ENCODE results near the gene SMOC2. TPM values are rescaled to one million over a fixed set of nuclear protein-coding genes. Genes with fewer than 3 reads are reported as not detected.
A peak's percentile ranks its signal among the peaks of the same experiment; 100 is the strongest.
"Not testable (repeated sequence)": the region's sequence is repeated elsewhere in the genome, so short reads cannot be mapped to it uniquely, and the experiment has no call there.

Gene SMOC2
- polyA plus RNA-seq, 2 of the 4 experiments (the other 2 are of a cell fraction), result not detected

DNA sequence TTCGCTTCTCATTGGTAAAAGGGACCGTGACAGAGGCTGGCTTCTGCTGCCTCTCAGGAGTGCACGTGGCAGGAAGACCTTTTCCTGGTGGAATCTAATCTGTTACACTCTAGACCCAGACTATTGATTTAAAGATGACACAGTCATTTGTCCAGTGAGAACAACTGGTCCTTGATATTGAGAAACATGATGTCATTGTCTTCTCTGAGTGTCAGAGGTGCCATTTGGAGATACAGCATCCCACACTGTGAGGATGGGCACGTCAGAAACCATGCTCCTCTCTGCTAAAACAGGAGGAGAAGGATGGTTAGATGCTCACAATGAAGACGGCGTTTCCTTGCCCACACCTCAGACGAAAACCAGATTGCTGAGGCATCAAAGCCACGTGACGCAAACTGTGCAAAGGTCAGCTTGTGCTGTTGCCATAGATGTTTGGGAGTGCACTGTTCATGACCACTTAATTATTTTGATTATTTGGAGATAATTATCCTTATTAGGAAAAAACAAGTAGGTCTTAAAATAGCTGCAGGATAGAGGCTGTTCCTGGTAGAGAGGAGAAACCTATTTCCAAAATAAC, 169.0 kb downstream of the SMOC2 start:
- no peaks in the 10 kb centered on the region for H3K4me1 ChIP-seq
- FAIRE-seq (no peak), DNase-seq (ENCODE audit: low read depth in 1 of 2, low spot score in 1 of 2) (no peak), ATAC-seq (no peak)
- CTCF ChIA-PET, result no interaction called here
- no peak for TF ChIP-seq JUNB (IDR thresholded peaks at IDR 0.05)
- no peak for TF ChIP-seq RNF2 (IDR thresholded peaks at IDR 0.05; ENCODE audit: borderline replicate concordance, low read depth)
- WGBS (ENCODE audit: missing lambda C conversion rate), result 22% methylated on average over 9 of the region's 9 CpGs
- POLR2A ChIA-PET, result no interaction called here
- no peak overlapping the region for H3K4me3 ChIP-seq
- H3K27ac ChIP-seq, result no peak overlapping the region
- no peak overlapping the region for H3K4me2 ChIP-seq
- no peaks in the 10 kb centered on the region for H3K9me3 ChIP-seq

DNA sequence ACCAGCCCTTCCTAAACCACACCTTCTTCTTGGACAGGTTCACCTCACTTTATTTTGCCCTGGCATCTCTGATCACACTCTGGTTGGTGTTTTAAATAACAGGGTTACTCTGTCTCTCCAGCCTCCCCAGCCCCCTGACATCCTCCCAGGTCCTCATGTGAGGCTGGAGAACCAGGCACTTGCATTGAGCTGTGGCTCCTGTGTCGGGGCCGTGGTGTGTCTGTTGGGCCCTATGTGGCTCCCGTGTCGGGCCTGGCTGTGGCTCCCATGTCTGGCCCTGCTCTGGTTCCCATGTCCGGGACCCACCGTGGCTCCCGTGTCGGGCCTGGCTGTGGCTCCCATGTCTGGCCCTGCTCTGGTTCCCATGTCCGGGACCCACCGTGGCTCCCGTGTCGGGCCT, 170.0 kb downstream of the SMOC2 start:
- CTCF ChIA-PET, FAIRE-seq: not testable (repeated sequence)
- WGBS (ENCODE audit: missing lambda C conversion rate), result 29% methylated on average over 4 of the region's 12 CpGs

DNA sequence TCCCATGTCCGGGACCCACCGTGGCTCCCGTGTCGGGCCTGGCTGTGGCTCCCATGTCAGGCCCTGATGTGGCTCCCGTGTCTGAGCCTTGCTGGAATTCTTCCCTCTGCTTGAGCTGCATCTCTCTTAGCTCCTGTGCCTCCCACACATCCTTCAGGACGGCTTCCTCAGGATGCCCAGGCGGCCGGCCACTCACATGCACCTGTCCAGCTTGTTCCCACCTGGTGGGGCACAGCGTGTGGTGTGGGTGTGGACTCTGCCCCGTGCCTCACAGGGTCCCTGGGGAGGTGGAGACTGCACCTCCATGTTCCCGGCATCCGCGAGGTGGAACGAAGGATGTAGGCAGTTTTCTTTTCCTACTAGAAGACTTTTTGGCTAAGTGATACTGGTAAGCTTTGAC, 170.7 kb downstream of the SMOC2 start:
- CTCF ChIA-PET, result no interaction called here
- ATAC-seq (no peak), DNase-seq (ENCODE audit: low read depth in 1 of 2, low spot score in 1 of 2) (no peak), FAIRE-seq (no peak)
- Histone ChIP-seq H3K9me3 (0 out of 3 replicates have a peak, but pooled peaks cover 3% of the 10 kb centered on the region), H3K4me3 (no peak overlapping the region), H3K27ac (no peak overlapping the region), H3K4me1 (no peaks in the 10 kb centered on the region), H3K4me2 (no peak overlapping the region)
- TF ChIP-seq ZSCAN20 (CRISPR knock-in tag; IDR thresholded peaks at IDR 0.05), result no peak
- POLR2A ChIA-PET, result no interaction called here
- 45% methylated on average over 9 of the region's 14 CpGs for WGBS (ENCODE audit: missing lambda C conversion rate)

More for the DNA sequence above, 170.0 kb downstream of the SMOC2 start:
- H3K27ac ChIP-seq; H3K4me1 ChIP-seq; DNase-seq (ENCODE audit: low read depth in 1 of 2, low spot score in 1 of 2); H3K9me3 ChIP-seq; H3K4me2 ChIP-seq; ATAC-seq; POLR2A ChIA-PET; H3K4me3 ChIP-seq: not testable (repeated sequence)

DNA sequence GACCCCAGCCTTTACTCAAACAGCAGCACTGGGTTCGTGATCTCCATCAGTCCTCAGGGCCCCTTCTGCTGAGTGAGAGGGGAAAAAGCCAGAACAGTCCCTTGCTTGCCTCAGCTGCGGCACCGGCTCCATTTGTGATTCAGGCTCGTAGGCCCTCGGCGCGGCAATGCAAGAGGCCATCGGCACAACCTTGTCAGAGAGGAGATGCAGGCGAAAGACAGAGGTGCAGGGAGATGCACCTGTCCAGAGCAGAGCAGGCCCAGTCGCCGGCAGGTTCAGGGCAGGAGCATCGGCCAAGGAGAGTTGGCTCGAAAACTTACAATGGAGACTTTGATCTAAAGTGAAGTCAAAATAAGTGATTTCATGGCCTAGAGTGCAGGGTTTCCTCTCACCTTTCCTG, 171.6 kb downstream of the SMOC2 start:
- H3K4me1 ChIP-seq, result no peaks in the 10 kb centered on the region
- TF ChIP-seq RCOR1 (IDR thresholded peaks at IDR 0.05; ENCODE audit: low read depth, low read length), result no peak
- CTCF ChIA-PET, result no interaction called here
- ATAC-seq (no peak), DNase-seq (ENCODE audit: low read depth in 1 of 2, low spot score in 1 of 2) (no peak), FAIRE-seq (no peak)
- H3K27ac ChIP-seq, result no peak overlapping the region
- no peak overlapping the region for H3K4me2 ChIP-seq
- H3K9me3 ChIP-seq, result 0 out of 3 replicates have a peak, but pooled peaks cover 3% of the 10 kb centered on the region
- POLR2A ChIA-PET, result no interaction called here
- 86% methylated on average over 9 of the region's 13 CpGs for WGBS (ENCODE audit: missing lambda C conversion rate)
- no peak overlapping the region for H3K4me3 ChIP-seq

DNA sequence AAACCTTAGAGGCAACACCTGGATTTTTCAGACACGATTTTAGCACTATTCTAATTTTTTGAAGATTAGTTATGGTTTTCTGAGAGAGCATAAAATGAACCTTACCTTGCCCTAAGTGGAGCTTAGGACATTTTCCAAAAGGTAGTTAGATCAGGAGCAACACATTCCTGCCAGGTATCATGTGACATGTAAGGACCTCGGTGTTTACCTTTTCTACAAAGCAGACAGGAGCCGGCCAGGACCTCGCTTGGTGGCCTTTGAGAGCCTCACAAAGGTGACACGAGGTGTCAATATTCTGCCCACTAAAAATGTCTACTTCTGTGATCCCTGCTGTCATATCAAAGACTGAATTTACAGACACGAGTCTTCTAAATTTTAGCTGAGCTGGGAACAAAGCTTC, 174.9 kb downstream of the SMOC2 start:
- ChIA-PET CTCF (no interaction called here), POLR2A (no interaction called here)
- no peak overlapping the region for H3K4me2 ChIP-seq
- no peak overlapping the region for H3K27ac ChIP-seq
- no peak overlapping the region for H3K4me3 ChIP-seq
- H3K4me1 ChIP-seq, result no peaks in the 10 kb centered on the region
- 29% methylated on average over 6 of the region's 6 CpGs for WGBS (ENCODE audit: missing lambda C conversion rate)
- no peak for FAIRE-seq
- ATAC-seq, result no peak
- no peak for DNase-seq (ENCODE audit: low read depth in 1 of 2, low spot score in 1 of 2)
- TF ChIP-seq MAFK (IDR thresholded peaks at IDR 0.05; ENCODE audit: partially characterized antibody) (no peak), CHD4 (IDR thresholded peaks at IDR 0.05; ENCODE audit: borderline replicate concordance) (no peak), RARB (CRISPR knock-in tag; IDR thresholded peaks at IDR 0.05) (no peak), CHD2 (IDR thresholded peaks at IDR 0.05; ENCODE audit: low read length, partially characterized antibody) (no peak), EP300 (IDR thresholded peaks at IDR 0.05) (no peak)
- TF ChIP-seq, protein P1, sequence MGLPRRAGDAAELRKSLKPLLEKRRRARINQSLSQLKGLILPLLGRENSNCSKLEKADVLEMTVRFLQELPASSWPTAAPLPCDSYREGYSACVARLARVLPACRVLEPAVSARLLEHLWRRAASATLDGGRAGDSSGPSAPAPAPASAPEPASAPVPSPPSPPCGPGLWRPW (IDR thresholded peaks at IDR 0.05), result no peak
- 0 out of 3 replicates have a peak, but pooled peaks cover 3% of the 10 kb centered on the region for H3K9me3 ChIP-seq

DNA sequence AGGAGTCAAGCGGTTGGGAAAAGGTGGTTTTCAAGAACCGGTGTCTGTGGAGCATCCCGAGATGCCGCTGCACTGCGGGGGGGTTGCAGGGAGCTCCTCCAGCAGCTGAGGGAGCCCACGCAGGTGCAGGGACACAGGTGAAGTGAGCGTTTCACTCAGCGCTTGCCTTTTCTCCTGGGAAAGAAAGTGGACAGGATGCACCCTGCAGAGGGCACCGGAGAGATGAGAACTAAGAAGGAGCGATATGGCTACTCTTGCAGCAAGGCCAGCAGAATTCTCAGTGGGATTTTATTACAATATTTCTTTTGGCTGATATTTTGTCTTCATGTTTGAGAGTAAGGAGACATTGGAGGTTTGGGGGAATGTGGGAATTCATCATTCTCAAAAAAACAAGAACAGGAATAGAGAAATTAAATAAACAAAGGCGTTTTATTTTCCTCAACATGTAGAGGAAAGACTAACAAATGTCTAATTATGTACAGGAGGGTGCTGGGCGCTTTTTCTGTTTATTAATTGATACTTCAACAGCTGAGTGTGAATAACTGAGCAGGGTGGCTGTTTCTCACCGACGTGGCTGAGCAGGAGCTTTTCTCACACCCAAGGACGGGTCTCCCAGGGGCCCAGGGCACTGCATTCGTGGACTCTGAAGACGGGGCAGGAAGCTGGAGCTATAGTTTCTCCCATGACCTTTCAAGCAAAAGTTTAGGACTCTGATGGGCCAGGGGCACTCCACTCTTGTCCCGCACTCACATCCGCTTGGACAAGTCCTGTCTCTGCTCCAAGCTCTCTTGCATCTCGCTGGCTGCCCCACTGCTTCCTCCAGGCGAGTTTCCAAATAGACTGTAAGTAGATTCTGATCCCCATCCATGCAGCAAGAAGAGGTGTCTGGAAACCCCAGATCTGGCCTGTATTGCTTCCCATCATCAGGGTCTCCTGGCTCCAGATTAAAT, 176.1 kb downstream of the SMOC2 start:
- 42% methylated on average over 19 of the region's 21 CpGs for WGBS (ENCODE audit: missing lambda C conversion rate)
- 0 out of 3 replicates have a peak, but pooled peaks cover 3% of the 10 kb centered on the region for H3K9me3 ChIP-seq
- no peak overlapping the region for H3K4me2 ChIP-seq
- FAIRE-seq (no peak), ATAC-seq (peak in 1 of 2 experiments; percentile 59; a peak in 1 of 6 replicates), DNase-seq (ENCODE audit: low read depth in 1 of 2, low spot score in 1 of 2) (peak in 1 of 2 experiments; percentile 10)
- TF ChIP-seq RAD21 (conservative IDR thresholded peaks at IDR 0.05 in 1 of 2, IDR thresholded peaks at IDR 0.05 in 1 of 2), result peak in 1 of 2 experiments; percentile 14; a peak in 1 of 5 replicates
- TF ChIP-seq HOXA7 (CRISPR knock-in tag; IDR thresholded peaks at IDR 0.05), result no peak
- no peak for TF ChIP-seq GATA3 (IDR thresholded peaks at IDR 0.05; ENCODE audit: borderline replicate concordance)
- H3K27ac ChIP-seq, result no peak overlapping the region
- H3K4me1 ChIP-seq, result no peaks in the 10 kb centered on the region
- no peak overlapping the region for H3K4me3 ChIP-seq
- ChIA-PET POLR2A (no interaction called here), CTCF (no interaction called here)

Measured in A549 (cell line).